ENCODE measurements around the gene RASGRP3. TPM values are rescaled to one million over a fixed set of nuclear protein-coding genes. Genes with fewer than 3 reads are reported as not detected.

RASGRP3 gene
- total and polyA plus RNA-seq, 2 of the 13 experiments (the other 11 are each of a cell fraction or from before 2014, with no cell fraction given), result 0.01 TPM; not detected in 1

GRCh38 chr2:33436083-33436482 lies 40.4 kb upstream of the RASGRP3 start:
- in situ Hi-C loops (cut with HindIII; ENCODE audit: extremely low pct_ligation_motif_present, low pct_unique_long_range_greater_than_20kb), result no loop called here
- no peak overlapping the region for H3K9ac ChIP-seq (ENCODE audit: insufficient read depth, low read depth, low read length)

More at GRCh38 chr2:33436083-33436482, 40.4 kb upstream of the RASGRP3 start:
- H3K27ac ChIP-seq (ENCODE audit: extremely low read length, insufficient read depth, low read length), result no peak overlapping the region
- TF ChIP-seq IKZF4 (CRISPR knock-in tag; IDR thresholded peaks at IDR 0.05; ENCODE audit: borderline replicate concordance, low read depth, not compliant biosample characterization) (no peak), NFRKB (IDR thresholded peaks at IDR 0.05) (no peak), SCMH1 (CRISPR knock-in tag; IDR thresholded peaks at IDR 0.05; ENCODE audit: borderline replicate concordance) (no peak), TMF1 (CRISPR knock-in tag; IDR thresholded peaks at IDR 0.05; ENCODE audit: low read depth) (no peak), KDM5B (CRISPR knock-in tag; IDR thresholded peaks at IDR 0.05; ENCODE audit: borderline replicate concordance) (no peak), DNMT3B (CRISPR knock-in tag; conservative IDR thresholded peaks at IDR 0.05) (no peak)
- TF ChIP-seq, protein P1, sequence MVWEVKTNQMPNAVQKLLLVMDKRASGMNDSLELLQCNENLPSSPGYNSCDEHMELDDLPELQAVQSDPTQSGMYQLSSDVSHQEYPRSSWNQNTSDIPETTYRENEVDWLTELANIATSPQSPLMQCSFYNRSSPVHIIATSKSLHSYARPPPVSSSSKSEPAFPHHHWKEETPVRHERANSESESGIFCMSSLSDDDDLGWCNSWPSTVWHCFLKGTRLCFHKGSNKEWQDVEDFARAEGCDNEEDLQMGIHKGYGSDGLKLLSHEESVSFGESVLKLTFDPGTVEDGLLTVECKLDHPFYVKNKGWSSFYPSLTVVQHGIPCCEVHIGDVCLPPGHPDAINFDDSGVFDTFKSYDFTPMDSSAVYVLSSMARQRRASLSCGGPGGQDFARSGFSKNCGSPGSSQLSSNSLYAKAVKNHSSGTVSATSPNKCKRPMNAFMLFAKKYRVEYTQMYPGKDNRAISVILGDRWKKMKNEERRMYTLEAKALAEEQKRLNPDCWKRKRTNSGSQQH (CRISPR knock-in tag; IDR thresholded peaks at IDR 0.05; ENCODE audit: low read depth), result no peak
- TF ChIP-seq, protein P2, sequence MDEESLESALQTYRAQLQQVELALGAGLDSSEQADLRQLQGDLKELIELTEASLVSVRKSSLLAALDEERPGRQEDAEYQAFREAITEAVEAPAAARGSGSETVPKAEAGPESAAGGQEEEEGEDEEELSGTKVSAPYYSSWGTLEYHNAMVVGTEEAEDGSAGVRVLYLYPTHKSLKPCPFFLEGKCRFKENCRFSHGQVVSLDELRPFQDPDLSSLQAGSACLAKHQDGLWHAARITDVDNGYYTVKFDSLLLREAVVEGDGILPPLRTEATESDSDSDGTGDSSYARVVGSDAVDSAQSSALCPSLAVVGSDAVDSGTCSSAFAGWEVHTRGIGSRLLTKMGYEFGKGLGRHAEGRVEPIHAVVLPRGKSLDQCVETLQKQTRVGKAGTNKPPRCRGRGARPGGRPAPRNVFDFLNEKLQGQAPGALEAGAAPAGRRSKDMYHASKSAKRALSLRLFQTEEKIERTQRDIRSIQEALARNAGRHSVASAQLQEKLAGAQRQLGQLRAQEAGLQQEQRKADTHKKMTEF (CRISPR knock-in tag; IDR thresholded peaks at IDR 0.05), result no peak
- H4K20me1 ChIP-seq (ENCODE audit: insufficient read depth, low read length), result no peaks in the 10 kb centered on the region
- 26% methylated on average over 1 of the region's 1 CpG for WGBS (ENCODE audit: low lambda C conversion rate)
- CTCF ChIA-PET (ENCODE audit: low intra/inter-chr PET ratio, low total read pairs), result no interaction called here
- no TSS peak for BruUV-seq (replicated peaks)
- DNase-seq (ENCODE audit: low spot score) (no peak), FAIRE-seq (peak; percentile 8), ATAC-seq (no peak)
- no peaks in the 10 kb centered on the region for H3K36me3 ChIP-seq (replicated peaks in 1 of 2; ENCODE audit: control insufficient read depth in 1 of 2, insufficient read depth in 2 of 2, low read length in 2 of 2)
- H3K27me3 ChIP-seq (ENCODE audit: control insufficient read depth in 1 of 2, insufficient read depth in 2 of 2, low read length in 2 of 2), result peaks cover 0 to 9% of the 10 kb centered on the region in 2 experiments; a peak in 1 of 5 replicates
- no peaks in the 10 kb centered on the region for H3K79me2 ChIP-seq (ENCODE audit: insufficient read depth, low read length)
- no peaks in the 10 kb centered on the region for H3K4me1 ChIP-seq (ENCODE audit: insufficient read depth, low read length)
- H3K4me2 ChIP-seq (ENCODE audit: low read depth, low read length), result no peak overlapping the region
- H3K4me3 ChIP-seq (replicated peaks in 1 of 3; ENCODE audit: insufficient read depth in 1 of 3, low read depth in 2 of 3, low read length in 3 of 3), result no peak overlapping the region
- POLR2A ChIA-PET, result no interaction called here
- no peaks in the 10 kb centered on the region for H3K9me3 ChIP-seq (ENCODE audit: low read length)
- no peak overlapping the region for H2AFZ ChIP-seq (ENCODE audit: low read length)
- intact Hi-C loops (cut with micrococcal nuclease; ENCODE audit: unreplicated experiment), result no loop called here
